ENCODE results near the gene ITPRID1.

DNA sequence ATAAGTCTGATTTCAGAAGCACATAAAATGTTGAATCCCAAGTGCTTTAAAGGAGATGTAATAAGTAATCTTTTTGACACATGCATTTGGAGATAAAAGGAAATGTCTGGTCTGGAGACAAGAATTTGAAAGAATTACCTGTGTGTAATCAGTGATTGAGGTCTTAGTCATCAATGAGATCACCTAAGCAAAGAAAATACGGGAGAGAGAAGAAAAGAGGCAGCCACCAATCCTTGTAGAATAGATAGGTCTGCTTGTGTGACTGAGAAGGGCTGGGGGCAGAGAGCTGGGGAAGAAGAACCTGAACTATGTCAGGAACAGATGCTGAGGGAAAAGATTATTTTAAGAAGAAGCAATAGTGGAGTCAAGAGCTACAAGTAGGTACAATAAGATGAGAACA lies 49.3 kb upstream of the ITPRID1 start:
- TF ChIP-seq SETDB1 (IDR thresholded peaks at IDR 0.05; ENCODE audit: insufficient read length, low read length) (no peak), ZFP37 (tag by site-specific recombination; IDR thresholded peaks at IDR 0.05) (no peak), ZNF629 (tag by site-specific recombination; IDR thresholded peaks at IDR 0.05) (no peak), ZNF274 (IDR thresholded peaks at IDR 0.05; ENCODE audit: low read length) (no peak), ZNF274 (tag by site-specific recombination; IDR thresholded peaks at IDR 0.05; ENCODE audit: borderline replicate concordance) (no peak), ZNF830 (tag by site-specific recombination; IDR thresholded peaks at IDR 0.05; ENCODE audit: low read depth) (no peak), ZNF114 (tag by site-specific recombination; IDR thresholded peaks at IDR 0.05) (no peak), ZNF639 (tag by site-specific recombination; IDR thresholded peaks at IDR 0.05) (no peak), CTCF (tag by site-specific recombination; IDR thresholded peaks at IDR 0.05) (no peak), ZNF155 (tag by site-specific recombination; IDR thresholded peaks at IDR 0.05) (no peak), ZNF792 (tag by site-specific recombination; IDR thresholded peaks at IDR 0.05) (no peak), TCF7L2 (IDR thresholded peaks at IDR 0.05; ENCODE audit: borderline replicate concordance, low read depth, low read length) (no peak), HOXD13 (CRISPR knock-in tag; IDR thresholded peaks at IDR 0.05; ENCODE audit: borderline replicate concordance) (no peak)
- TF ChIP-seq, protein P1, sequence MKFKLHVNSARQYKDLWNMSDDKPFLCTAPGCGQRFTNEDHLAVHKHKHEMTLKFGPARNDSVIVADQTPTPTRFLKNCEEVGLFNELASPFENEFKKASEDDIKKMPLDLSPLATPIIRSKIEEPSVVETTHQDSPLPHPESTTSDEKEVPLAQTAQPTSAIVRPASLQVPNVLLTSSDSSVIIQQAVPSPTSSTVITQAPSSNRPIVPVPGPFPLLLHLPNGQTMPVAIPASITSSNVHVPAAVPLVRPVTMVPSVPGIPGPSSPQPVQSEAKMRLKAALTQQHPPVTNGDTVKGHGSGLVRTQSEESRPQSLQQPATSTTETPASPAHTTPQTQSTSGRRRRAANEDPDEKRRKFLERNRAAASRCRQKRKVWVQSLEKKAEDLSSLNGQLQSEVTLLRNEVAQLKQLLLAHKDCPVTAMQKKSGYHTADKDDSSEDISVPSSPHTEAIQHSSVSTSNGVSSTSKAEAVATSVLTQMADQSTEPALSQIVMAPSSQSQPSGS (tag by site-specific recombination; IDR thresholded peaks at IDR 0.05; ENCODE audit: low read depth) = no peak

Data from HEK293 (cell line).